HFFc6 (cell line): ENCODE results near the gene IFIT1B. TPM values are rescaled to one million over a fixed set of nuclear protein-coding genes. Genes with fewer than 3 reads are reported as not detected.
"Not testable (repeated sequence)": the region's sequence is repeated elsewhere in the genome, so short reads cannot be mapped to it uniquely, and the experiment has no call there.

Experiments
- DNase-seq: peaks from one replicate; pipeline ENCODE4 v3.0.0-alpha.2; 2018
- H3K27ac Mint-ChIP-seq: 2 replicates; pipeline ENCODE4 v1.8.0; 2020; ENCODE audit warnings: mild to moderate bottlenecking, mixed read lengths
- H3K27me3 Mint-ChIP-seq: 2 replicates; pipeline ENCODE4 v1.8.0; 2021; ENCODE audit warnings: mild to moderate bottlenecking, moderate library complexity, mixed read lengths; ENCODE audit not compliant: insufficient read depth
- H3K36me3 Mint-ChIP-seq: 2 replicates; pipeline ENCODE4 v1.8.0; 2021; ENCODE audit warnings: low read depth, mixed read lengths
- H3K4me1 Mint-ChIP-seq: 2 replicates; pipeline ENCODE4 v1.8.0; 2020; ENCODE audit warnings: low read depth, mixed read lengths
- H3K4me3 Mint-ChIP-seq: 2 replicates; pipeline ENCODE4 v1.8.0; 2020; ENCODE audit warnings: mild to moderate bottlenecking, moderate library complexity, mixed read lengths
- H3K9me3 Mint-ChIP-seq: 2 replicates; pipeline ENCODE4 v1.8.0; 2020; ENCODE audit warnings: mild to moderate bottlenecking, mixed read lengths
- CTCF ChIP-seq: fragments of 200-600 bp; sonication (generic); IDR thresholded peaks from 2 replicates; pipeline ENCODE4 v1.5.0; 2021; ENCODE audit warnings: antibody characterized with exemption, mild to moderate bottlenecking
- total RNA-seq, 6 experiments: library from RNA; stranded (reverse); fragmentation: NEBNext Ultra II Directional; extraction: Animal tissue kit (Norgen Biotek cat#: 25700); gene quantifications; 2 replicates in 1 of 6; 3 replicates in 5 of 6; pipeline ENCODE4 v1.2.3, GENCODE V29; 2021

Gene IFIT1B
- total RNA-seq, 6 experiments from 2014 or later, result not detected

- peaks cover 32% of the 10 kb centered on the region; the same call in 1 of the 2 replicates for H3K4me1 Mint-ChIP-seq
- H3K4me3 Mint-ChIP-seq, result no peak overlapping the region
- H3K27ac Mint-ChIP-seq, result no peak overlapping the region
- H3K27me3 Mint-ChIP-seq, result no peaks in the 10 kb centered on the region
- no peak for TF ChIP-seq CTCF
- DNase-seq, result no peak
- H3K36me3 Mint-ChIP-seq, result no peaks in the 10 kb centered on the region
- H3K9me3 Mint-ChIP-seq, result no peaks in the 10 kb centered on the region
These were observed 10.9 kb downstream of the IFIT1B start for GRCh38 chr10:89388806-89389205.

DNA sequence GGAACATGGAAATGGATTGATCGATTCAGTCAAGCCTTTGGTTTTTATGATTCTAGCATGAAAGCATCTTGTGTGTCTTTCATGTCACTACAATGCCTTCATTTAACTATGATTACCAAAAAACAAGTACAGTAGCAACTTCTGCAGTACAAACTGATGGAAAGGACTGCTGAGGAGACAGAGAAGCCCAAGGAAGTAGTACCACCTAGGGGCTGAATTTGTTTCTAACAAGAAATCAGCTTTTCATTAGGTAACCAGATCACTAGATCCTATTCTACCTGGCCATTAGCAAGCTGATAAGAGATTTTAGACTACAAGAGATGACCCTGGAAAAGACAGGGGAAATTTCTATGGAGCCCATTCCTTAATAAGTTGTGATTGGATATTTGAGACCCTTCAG lies 11.4 kb downstream of the IFIT1B start:
- Mint-ChIP-seq H3K9me3 (no peaks in the 10 kb centered on the region), H3K4me3 (no peak overlapping the region), H3K4me1 (peaks cover 35% of the 10 kb centered on the region; the same call in 1 of the 2 replicates), H3K36me3 (no peaks in the 10 kb centered on the region), H3K27ac (no peak overlapping the region), H3K27me3 (no peaks in the 10 kb centered on the region)
- peak; percentile 35 for DNase-seq
- TF ChIP-seq CTCF, result peak; percentile 69

GRCh38 chr10:89390476-89391225 lies 12.8 kb downstream of the IFIT1B start:
- no peak for TF ChIP-seq CTCF
- no peaks in the 10 kb centered on the region for H3K9me3 Mint-ChIP-seq
- no peak overlapping the region for H3K4me3 Mint-ChIP-seq
- no peak overlapping the region for H3K27ac Mint-ChIP-seq
- no peak for DNase-seq
- no peaks in the 10 kb centered on the region for H3K27me3 Mint-ChIP-seq
- H3K36me3 Mint-ChIP-seq, result no peaks in the 10 kb centered on the region
- H3K4me1 Mint-ChIP-seq, result peaks cover 27% of the 10 kb centered on the region; the same call in 1 of the 2 replicates

DNA sequence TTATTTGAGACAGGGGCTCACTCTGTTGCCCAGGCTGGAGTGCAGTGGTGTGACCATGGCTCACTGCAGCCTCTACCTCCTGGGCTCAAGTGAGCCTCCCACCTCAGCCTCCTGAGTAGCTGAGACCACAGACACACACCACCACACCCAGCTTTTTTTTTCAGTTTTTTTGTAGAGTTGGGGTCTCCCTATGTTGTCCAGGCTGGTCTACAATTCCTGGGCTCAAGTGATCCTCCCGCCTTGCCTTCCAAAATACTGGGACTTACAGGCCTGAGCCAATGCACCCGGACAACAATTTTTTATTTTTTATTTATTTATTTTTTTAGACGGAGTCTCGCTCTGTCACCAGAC lies 13.3 kb downstream of the IFIT1B start:
- not testable (repeated sequence) for H3K27ac Mint-ChIP-seq

DNA sequence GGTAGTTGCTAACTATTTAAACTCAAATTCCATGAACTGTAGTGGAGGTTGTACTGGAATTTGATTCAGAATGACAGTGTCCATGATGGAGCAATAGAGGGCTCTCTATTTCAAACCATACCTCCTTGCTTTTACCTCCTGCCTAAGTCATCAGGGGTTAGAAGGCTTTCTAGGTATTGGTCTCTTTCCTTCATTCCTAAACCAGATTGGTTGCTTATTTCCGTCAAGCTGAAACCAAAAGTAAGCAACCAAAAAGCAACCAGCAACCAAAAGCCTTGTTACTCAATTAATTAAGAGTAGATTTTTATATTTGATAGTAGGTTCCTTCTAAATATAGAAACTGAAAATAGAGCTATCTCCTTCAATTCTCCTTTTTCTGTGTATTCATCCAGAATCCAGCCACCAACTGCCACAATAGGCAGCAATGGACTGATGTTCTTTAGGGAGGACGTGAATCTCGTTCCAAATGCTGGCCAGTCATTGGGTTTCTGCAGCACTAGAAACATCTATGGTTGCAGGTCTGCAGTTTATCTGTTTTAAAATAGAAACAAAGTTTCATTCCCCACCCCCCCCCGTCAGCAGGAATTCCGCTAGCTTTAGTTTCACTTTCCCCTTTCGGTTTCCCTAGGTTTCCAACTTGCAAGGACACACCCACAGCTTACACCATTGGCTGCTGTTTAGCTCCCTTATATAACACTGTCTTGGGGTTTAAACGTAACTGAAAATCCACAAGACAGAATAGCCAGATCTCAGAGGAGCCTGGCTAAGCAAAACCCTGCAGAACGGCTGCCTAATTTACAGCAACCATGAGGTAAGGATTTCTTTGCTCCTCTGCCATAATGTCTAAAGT lies 14.3 kb downstream of the IFIT1B start, which contains the start of gene IFIT1:
TSS of gene IFIT1 (plus strand) at position 717 of the 850 bp plus-strand sequence. CDS start at position 807, 90 bp downstream.
- Mint-ChIP-seq H3K4me3 (peak within 1 kb of the TSS; percentile 95), H3K27me3 (no peaks in the 10 kb centered on the region), H3K9me3 (no peaks in the 10 kb centered on the region), H3K4me1 (peaks cover 30% of the 10 kb centered on the region), H3K36me3 (peaks cover 3% of the 10 kb centered on the region; the same call in 1 of the 2 replicates), H3K27ac (peak within 1 kb of the TSS; percentile 93)
- DNase-seq, result peak; percentile 90
- no peak for TF ChIP-seq CTCF

More for the DNA sequence above, 13.3 kb downstream of the IFIT1B start:
- not testable (repeated sequence) for H3K36me3 Mint-ChIP-seq, H3K27me3 Mint-ChIP-seq, DNase-seq, H3K4me3 Mint-ChIP-seq, H3K9me3 Mint-ChIP-seq
- peaks cover 27% of the 10 kb centered on the region; the same call in 1 of the 2 replicates for H3K4me1 Mint-ChIP-seq
